ENCODE results near the gene EHD2. TPM values are rescaled to one million over a fixed set of nuclear protein-coding genes. Genes with fewer than 3 reads are reported as not detected.

EHD2 gene
- polyA plus RNA-seq, 1 donor from 2014 or later: not detected

DNA sequence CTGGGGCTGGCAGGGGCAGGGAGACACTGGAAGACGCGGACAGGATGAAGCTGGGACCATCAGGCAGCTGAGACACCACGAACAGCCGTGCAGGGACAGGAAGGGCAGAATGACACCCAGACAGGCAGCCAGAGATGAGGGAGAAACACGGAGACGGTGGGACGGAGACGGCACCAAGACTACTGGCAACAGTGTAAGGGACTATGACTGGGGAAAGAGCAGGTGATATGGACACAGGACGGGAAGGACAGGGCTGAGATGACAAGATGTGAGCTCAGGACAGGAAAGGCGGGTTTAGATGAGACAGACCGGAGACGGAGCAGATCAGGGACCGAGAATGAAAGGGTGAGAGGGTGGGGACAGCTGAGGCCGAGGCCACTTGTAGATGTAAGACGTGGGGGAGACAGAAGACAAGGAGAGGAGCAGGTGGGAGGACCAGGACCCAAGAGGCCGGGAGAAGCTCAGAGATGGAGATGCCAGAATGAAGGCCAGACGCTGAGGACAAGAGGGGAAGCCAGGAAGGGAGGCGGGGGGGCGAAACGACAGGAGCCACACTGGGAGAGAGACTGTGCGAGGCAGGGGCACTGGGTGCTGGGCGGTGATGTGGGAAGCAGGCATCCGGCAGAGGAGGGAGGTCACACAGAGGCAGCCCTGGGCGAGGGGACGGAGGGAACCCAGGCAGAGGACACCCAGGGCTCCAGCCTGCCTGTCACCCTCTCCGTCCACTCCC lies 17.5 kb upstream of the EHD2 start:
- Histone ChIP-seq H3K4me2 (ENCODE audit: low read length) (no peak overlapping the region), H3F3A (ENCODE audit: insufficient read depth, low read length, poor library complexity, severe bottlenecking) (no peaks in the 10 kb centered on the region), H3K9me3 (ENCODE audit: low read length) (no peaks in the 10 kb centered on the region), H4K20me1 (ENCODE audit: insufficient read depth) (no peaks in the 10 kb centered on the region), H3K27me3 (ENCODE audit: insufficient read depth, low read depth, low read length) (no peaks in the 10 kb centered on the region), H2AFZ (ENCODE audit: low read depth, low read length) (no peak overlapping the region), H3K4me3 (ENCODE audit: low read length) (no peak overlapping the region), H3K36me3 (ENCODE audit: insufficient read depth, low read length) (no peaks in the 10 kb centered on the region), H3K9me2 (ENCODE audit: insufficient read depth, low read length) (no peaks in the 10 kb centered on the region), H3K79me2 (replicated peaks; ENCODE audit: insufficient read depth, low read length) (no peaks in the 10 kb centered on the region), H3K27ac (ENCODE audit: low read length) (no peak overlapping the region), H3K9ac (ENCODE audit: low read length) (no peak overlapping the region)
- TF ChIP-seq SMC3 (conservative IDR thresholded peaks at IDR 0.05; ENCODE audit: poor library complexity): no peak
- TF ChIP-seq POLR2AphosphoS5 (IDR thresholded peaks at IDR 0.05): no peak
- TF ChIP-seq, protein P1, sequence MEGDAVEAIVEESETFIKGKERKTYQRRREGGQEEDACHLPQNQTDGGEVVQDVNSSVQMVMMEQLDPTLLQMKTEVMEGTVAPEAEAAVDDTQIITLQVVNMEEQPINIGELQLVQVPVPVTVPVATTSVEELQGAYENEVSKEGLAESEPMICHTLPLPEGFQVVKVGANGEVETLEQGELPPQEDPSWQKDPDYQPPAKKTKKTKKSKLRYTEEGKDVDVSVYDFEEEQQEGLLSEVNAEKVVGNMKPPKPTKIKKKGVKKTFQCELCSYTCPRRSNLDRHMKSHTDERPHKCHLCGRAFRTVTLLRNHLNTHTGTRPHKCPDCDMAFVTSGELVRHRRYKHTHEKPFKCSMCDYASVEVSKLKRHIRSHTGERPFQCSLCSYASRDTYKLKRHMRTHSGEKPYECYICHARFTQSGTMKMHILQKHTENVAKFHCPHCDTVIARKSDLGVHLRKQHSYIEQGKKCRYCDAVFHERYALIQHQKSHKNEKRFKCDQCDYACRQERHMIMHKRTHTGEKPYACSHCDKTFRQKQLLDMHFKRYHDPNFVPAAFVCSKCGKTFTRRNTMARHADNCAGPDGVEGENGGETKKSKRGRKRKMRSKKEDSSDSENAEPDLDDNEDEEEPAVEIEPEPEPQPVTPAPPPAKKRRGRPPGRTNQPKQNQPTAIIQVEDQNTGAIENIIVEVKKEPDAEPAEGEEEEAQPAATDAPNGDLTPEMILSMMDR (IDR thresholded peaks at IDR 0.05; ENCODE audit: poor library complexity, severe bottlenecking): no peak
- TF ChIP-seq, protein P2, sequence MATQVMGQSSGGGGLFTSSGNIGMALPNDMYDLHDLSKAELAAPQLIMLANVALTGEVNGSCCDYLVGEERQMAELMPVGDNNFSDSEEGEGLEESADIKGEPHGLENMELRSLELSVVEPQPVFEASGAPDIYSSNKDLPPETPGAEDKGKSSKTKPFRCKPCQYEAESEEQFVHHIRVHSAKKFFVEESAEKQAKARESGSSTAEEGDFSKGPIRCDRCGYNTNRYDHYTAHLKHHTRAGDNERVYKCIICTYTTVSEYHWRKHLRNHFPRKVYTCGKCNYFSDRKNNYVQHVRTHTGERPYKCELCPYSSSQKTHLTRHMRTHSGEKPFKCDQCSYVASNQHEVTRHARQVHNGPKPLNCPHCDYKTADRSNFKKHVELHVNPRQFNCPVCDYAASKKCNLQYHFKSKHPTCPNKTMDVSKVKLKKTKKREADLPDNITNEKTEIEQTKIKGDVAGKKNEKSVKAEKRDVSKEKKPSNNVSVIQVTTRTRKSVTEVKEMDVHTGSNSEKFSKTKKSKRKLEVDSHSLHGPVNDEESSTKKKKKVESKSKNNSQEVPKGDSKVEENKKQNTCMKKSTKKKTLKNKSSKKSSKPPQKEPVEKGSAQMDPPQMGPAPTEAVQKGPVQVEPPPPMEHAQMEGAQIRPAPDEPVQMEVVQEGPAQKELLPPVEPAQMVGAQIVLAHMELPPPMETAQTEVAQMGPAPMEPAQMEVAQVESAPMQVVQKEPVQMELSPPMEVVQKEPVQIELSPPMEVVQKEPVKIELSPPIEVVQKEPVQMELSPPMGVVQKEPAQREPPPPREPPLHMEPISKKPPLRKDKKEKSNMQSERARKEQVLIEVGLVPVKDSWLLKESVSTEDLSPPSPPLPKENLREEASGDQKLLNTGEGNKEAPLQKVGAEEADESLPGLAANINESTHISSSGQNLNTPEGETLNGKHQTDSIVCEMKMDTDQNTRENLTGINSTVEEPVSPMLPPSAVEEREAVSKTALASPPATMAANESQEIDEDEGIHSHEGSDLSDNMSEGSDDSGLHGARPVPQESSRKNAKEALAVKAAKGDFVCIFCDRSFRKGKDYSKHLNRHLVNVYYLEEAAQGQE (IDR thresholded peaks at IDR 0.05; ENCODE audit: borderline replicate concordance): no peak
- TF ChIP-seq EZH2 (IDR thresholded peaks at IDR 0.05; ENCODE audit: borderline replicate concordance, insufficient read depth, low read length, poor library complexity, severe bottlenecking): no peak
- TF ChIP-seq TAF1 (IDR thresholded peaks at IDR 0.05; ENCODE audit: low read depth): no peak
- no peak for TF ChIP-seq RAD21 (conservative IDR thresholded peaks at IDR 0.05)
- no peak for TF ChIP-seq MXI1 (conservative IDR thresholded peaks at IDR 0.05; ENCODE audit: poor library complexity, severe bottlenecking)
- no peak for TF ChIP-seq EP300 (conservative IDR thresholded peaks at IDR 0.05; ENCODE audit: poor library complexity, severe bottlenecking)

DNA sequence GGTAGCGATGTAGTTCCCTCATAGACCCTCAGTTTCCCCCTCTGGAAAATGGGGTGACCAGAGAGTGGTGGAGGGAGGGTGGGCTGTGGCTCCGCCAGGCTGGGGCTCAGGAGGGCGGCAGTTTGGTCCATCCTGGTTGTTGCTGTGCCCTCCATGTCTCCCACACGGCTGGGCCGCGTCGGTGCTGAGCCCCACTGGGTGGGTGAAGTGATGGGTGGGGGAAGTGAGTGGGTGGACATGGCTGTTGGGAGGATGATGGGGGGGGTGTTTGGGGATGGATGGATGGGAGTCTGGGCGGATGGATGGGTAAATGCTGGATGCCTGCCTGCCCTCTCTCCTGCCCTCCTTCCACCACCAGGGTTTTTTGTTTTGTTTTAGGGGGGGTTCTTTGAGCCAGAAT lies 16.6 kb upstream of the EHD2 start:
- Histone ChIP-seq H3K4me3 (ENCODE audit: low read length) (no peak overlapping the region), H3K9me2 (ENCODE audit: insufficient read depth, low read length) (no peaks in the 10 kb centered on the region), H3K9ac (ENCODE audit: low read length) (no peak overlapping the region), H3K79me2 (replicated peaks; ENCODE audit: insufficient read depth, low read length) (no peaks in the 10 kb centered on the region), H3K9me3 (ENCODE audit: low read length) (no peaks in the 10 kb centered on the region), H3K27me3 (ENCODE audit: insufficient read depth, low read depth, low read length) (no peaks in the 10 kb centered on the region), H4K20me1 (ENCODE audit: insufficient read depth) (no peaks in the 10 kb centered on the region), H3K27ac (ENCODE audit: low read length) (no peak overlapping the region), H3K4me2 (ENCODE audit: low read length) (no peak overlapping the region), H2AFZ (ENCODE audit: low read depth, low read length) (no peak overlapping the region), H3K36me3 (ENCODE audit: insufficient read depth, low read length) (no peaks in the 10 kb centered on the region), H3F3A (ENCODE audit: insufficient read depth, low read length, poor library complexity, severe bottlenecking) (no peaks in the 10 kb centered on the region)
- TF ChIP-seq, protein P1 (IDR thresholded peaks at IDR 0.05; ENCODE audit: poor library complexity, severe bottlenecking): no peak
- TF ChIP-seq POLR2AphosphoS5 (IDR thresholded peaks at IDR 0.05) (no peak), EZH2 (IDR thresholded peaks at IDR 0.05; ENCODE audit: borderline replicate concordance, insufficient read depth, low read length, poor library complexity, severe bottlenecking) (no peak), RAD21 (conservative IDR thresholded peaks at IDR 0.05) (no peak), MXI1 (conservative IDR thresholded peaks at IDR 0.05; ENCODE audit: poor library complexity, severe bottlenecking) (no peak), TAF1 (IDR thresholded peaks at IDR 0.05; ENCODE audit: low read depth) (no peak), EP300 (conservative IDR thresholded peaks at IDR 0.05; ENCODE audit: poor library complexity, severe bottlenecking) (no peak), SMC3 (conservative IDR thresholded peaks at IDR 0.05; ENCODE audit: poor library complexity) (no peak)
- TF ChIP-seq, protein P2 (IDR thresholded peaks at IDR 0.05; ENCODE audit: borderline replicate concordance): no peak

All from neural cell (in vitro differentiated cells).